Natural killer cell (primary cell): ENCODE data around the gene SYNPR. TPM values are rescaled to one million over a fixed set of nuclear protein-coding genes. Genes with fewer than 3 reads are reported as not detected.

Experiments used
- ATAC-seq, 3 donors: fragments of 150-1000 bp in 2 of 3; fragments of 200-7000 bp in 1 of 3; cut with Tn5 transposase; 1 replicate in 1 of 3; 2 replicates in 2 of 3; pipeline ENCODE4 v1.10.0; 2021; ENCODE audit warnings: mild to moderate bottlenecking in 2 of 3, moderate library complexity in 2 of 3
- DNase-seq, 2 donors: peaks; one replicate each; pipeline versions ENCODE4 v3.0.0 to v3.0.0-alpha.2; 2013 to 2021; ENCODE audit warnings: mixed read lengths in 1 of 2
- H3K27ac ChIP-seq: one replicate; pipeline ENCODE4 v1.5.1; 2013; ENCODE audit warnings: mild to moderate bottlenecking, low read length
- H3K27me3 ChIP-seq: one replicate; pipeline ENCODE4 v1.6.1; 2013; ENCODE audit warnings: low read length; ENCODE audit not compliant: control insufficient read depth, insufficient read depth
- H3K36me3 ChIP-seq: one replicate; pipeline ENCODE4 v1.6.1; 2013; ENCODE audit warnings: low read length; ENCODE audit not compliant: control insufficient read depth, insufficient read depth
- H3K4me1 ChIP-seq: one replicate; pipeline ENCODE4 v1.6.1; 2013; ENCODE audit warnings: low read length; ENCODE audit not compliant: control insufficient read depth, insufficient read depth
- H3K4me3 ChIP-seq: one replicate; pipeline ENCODE4 v1.5.1; 2013; ENCODE audit warnings: low read length
- H3K9me3 ChIP-seq: one replicate; pipeline ENCODE4 v1.6.1; 2013; ENCODE audit warnings: low read length; ENCODE audit not compliant: control insufficient read depth, insufficient read depth
- H3K27ac Mint-ChIP-seq, 2 donors: one replicate each; pipeline ENCODE4 v1.8.0; 2022; ENCODE audit warnings: mild to moderate bottlenecking in 2 of 2, mixed read lengths in 2 of 2, moderate library complexity in 1 of 2
- H3K27me3 Mint-ChIP-seq, 2 donors: one replicate each; pipeline ENCODE4 v1.8.0; 2022; ENCODE audit warnings: low read depth in 2 of 2, mixed read lengths in 2 of 2
- H3K36me3 Mint-ChIP-seq: one replicate; pipeline ENCODE4 v1.8.0; 2022; ENCODE audit warnings: mixed read lengths
- H3K4me1 Mint-ChIP-seq, 2 donors: one replicate each; pipeline ENCODE4 v1.8.0; 2022; ENCODE audit warnings: mixed read lengths in 2 of 2
- H3K4me3 Mint-ChIP-seq: one replicate; pipeline ENCODE4 v1.8.0; 2022; ENCODE audit warnings: mild to moderate bottlenecking, moderate library complexity, mixed read lengths
- H3K9me3 Mint-ChIP-seq, 2 donors: one replicate each; pipeline ENCODE4 v1.8.0; 2022; ENCODE audit warnings: mixed read lengths in 2 of 2
- WGBS: methylation state at CpG from one replicate; pipeline ENCODE4 v1.1.7; 2013; ENCODE audit warnings: missing lambda C conversion rate; ENCODE audit not compliant: insufficient coverage; 5-methylcytosine and 5-hydroxymethylcytosine counted together
- intact Hi-C: fragments of 100-400 bp; cut with micrococcal nuclease; formaldehyde crosslinking; loops from one replicate; pipeline ENCODE4 v1.14.2; 2022
- total RNA-seq, 4 donors: library from RNA; stranded (reverse); fragments of 120-200 nt in 1 of 4; gene quantifications; one replicate each; pipeline versions ENCODE4 v1.2.3 to v1.2.4, GENCODE V29; 2013 to 2022
- TF ChIP-seq, protein P1 (sequence below): fragments of 200-600 bp; IDR thresholded peaks from one replicate; pipeline ENCODE4 v1.8.0; 2022; ENCODE audit warnings: antibody characterized with exemption

Gene SYNPR
- total RNA-seq, 3 donors from 2014 or later (not counting 1 experiment from before 2014, with no cell fraction given) = not detected

DNA sequence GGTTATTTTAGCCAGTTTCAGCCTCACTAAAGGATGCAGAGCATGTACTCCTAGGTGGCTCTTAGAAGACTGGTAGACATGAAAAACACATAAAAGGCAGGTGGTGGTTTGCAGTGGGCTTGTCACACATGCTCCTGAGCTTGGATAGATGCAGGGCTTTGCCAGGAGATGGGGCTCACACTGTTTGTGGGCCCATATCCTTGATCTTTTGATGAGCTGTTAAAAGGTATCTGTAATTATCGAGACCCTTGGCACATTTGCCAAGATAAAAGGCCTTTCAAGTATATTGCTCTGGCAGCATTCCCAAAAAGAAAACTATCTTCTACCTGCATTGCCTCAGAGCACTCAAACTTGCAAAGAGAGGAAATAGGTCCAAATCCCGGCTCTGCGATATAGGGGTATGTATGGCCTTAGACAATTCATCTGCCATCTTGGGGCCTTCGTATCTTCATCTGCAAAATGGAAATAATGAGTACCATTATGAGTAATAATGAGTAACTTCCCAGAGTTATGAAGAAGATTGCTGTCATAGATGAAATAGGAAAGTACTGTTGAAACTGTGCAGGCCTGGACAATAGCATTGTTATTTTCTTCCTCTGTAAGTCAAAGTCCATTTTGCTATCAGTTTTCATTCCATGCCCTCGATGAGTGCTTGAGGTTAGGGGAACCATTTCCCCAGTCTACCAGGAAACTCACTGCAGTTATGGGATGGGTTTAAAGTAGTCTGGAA is 172.7 kb downstream of the SYNPR start:
- Mint-ChIP-seq H3K4me1 (no peaks in the 10 kb centered on the region), H3K27ac (no peak overlapping the region)
- H3K27ac ChIP-seq = no peak overlapping the region

GRCh38 chr3:63456901-63457300 is 178.8 kb downstream of the SYNPR start:
- Histone ChIP-seq H3K9me3 (no peaks in the 10 kb centered on the region), H3K27me3 (no peaks in the 10 kb centered on the region), H3K4me3 (no peak overlapping the region), H3K27ac (no peak overlapping the region), H3K36me3 (no peaks in the 10 kb centered on the region), H3K4me1 (no peaks in the 10 kb centered on the region)
- DNase-seq (no peak), ATAC-seq (no peak)
- Mint-ChIP-seq H3K27me3 (no peaks in the 10 kb centered on the region), H3K9me3 (peaks cover 0 to 6% of the 10 kb centered on the region in 2 donors), H3K4me1 (no peaks in the 10 kb centered on the region), H3K4me3 (no peak overlapping the region), H3K36me3 (no peaks in the 10 kb centered on the region), H3K27ac (no peak overlapping the region)
- WGBS = 58% methylated on average over 6 of the region's 6 CpGs
- intact Hi-C loops = no loop called here
- TF ChIP-seq, protein P1, sequence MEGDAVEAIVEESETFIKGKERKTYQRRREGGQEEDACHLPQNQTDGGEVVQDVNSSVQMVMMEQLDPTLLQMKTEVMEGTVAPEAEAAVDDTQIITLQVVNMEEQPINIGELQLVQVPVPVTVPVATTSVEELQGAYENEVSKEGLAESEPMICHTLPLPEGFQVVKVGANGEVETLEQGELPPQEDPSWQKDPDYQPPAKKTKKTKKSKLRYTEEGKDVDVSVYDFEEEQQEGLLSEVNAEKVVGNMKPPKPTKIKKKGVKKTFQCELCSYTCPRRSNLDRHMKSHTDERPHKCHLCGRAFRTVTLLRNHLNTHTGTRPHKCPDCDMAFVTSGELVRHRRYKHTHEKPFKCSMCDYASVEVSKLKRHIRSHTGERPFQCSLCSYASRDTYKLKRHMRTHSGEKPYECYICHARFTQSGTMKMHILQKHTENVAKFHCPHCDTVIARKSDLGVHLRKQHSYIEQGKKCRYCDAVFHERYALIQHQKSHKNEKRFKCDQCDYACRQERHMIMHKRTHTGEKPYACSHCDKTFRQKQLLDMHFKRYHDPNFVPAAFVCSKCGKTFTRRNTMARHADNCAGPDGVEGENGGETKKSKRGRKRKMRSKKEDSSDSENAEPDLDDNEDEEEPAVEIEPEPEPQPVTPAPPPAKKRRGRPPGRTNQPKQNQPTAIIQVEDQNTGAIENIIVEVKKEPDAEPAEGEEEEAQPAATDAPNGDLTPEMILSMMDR = no peak

More for the DNA sequence above, 172.7 kb downstream of the SYNPR start:
- TF ChIP-seq, protein P1 = no peak
- no peaks in the 10 kb centered on the region for H3K27me3 Mint-ChIP-seq
- intact Hi-C loops = no loop called here
- 80% methylated on average over 4 of the region's 5 CpGs for WGBS
- Histone ChIP-seq H3K9me3 (no peaks in the 10 kb centered on the region), H3K36me3 (no peaks in the 10 kb centered on the region), H3K4me1 (no peaks in the 10 kb centered on the region), H3K4me3 (no peak overlapping the region), H3K27me3 (no peaks in the 10 kb centered on the region)
- no peak for DNase-seq
- ATAC-seq = no peak
- peaks cover 3 to 8% of the 10 kb centered on the region in 2 donors for H3K9me3 Mint-ChIP-seq
- H3K36me3 Mint-ChIP-seq = no peaks in the 10 kb centered on the region
- no peak overlapping the region for H3K4me3 Mint-ChIP-seq

GRCh38 chr3:63458405-63458804 is 180.3 kb downstream of the SYNPR start:
- no peak overlapping the region for H3K4me3 Mint-ChIP-seq
- H3K4me3 ChIP-seq = no peak overlapping the region
- H3K27me3 ChIP-seq = no peaks in the 10 kb centered on the region
- no peaks in the 10 kb centered on the region for H3K36me3 Mint-ChIP-seq
- no peak overlapping the region for H3K27ac Mint-ChIP-seq
- H3K27ac ChIP-seq = no peak overlapping the region
- peaks cover 0 to 4% of the 10 kb centered on the region in 2 donors for H3K9me3 Mint-ChIP-seq
- H3K4me1 ChIP-seq = no peaks in the 10 kb centered on the region
- no peaks in the 10 kb centered on the region for H3K4me1 Mint-ChIP-seq
- TF ChIP-seq, protein P1 = no peak
- DNase-seq (no peak), ATAC-seq (no peak)
- no peaks in the 10 kb centered on the region for H3K9me3 ChIP-seq
- H3K36me3 ChIP-seq = no peaks in the 10 kb centered on the region
- no peaks in the 10 kb centered on the region for H3K27me3 Mint-ChIP-seq
- intact Hi-C loops = no loop called here

GRCh38 chr3:63462732-63463131 is 184.6 kb downstream of the SYNPR start:
- Mint-ChIP-seq H3K4me1 (no peaks in the 10 kb centered on the region), H3K27ac (no peak overlapping the region), H3K4me3 (no peak overlapping the region), H3K9me3 (peaks cover 7 to 8% of the 10 kb centered on the region in 2 donors), H3K36me3 (no peaks in the 10 kb centered on the region), H3K27me3 (peaks cover 0 to 2% of the 10 kb centered on the region in 2 donors)
- ATAC-seq (no peak), DNase-seq (no peak)
- no peaks in the 10 kb centered on the region for H3K36me3 ChIP-seq
- H3K27me3 ChIP-seq = no peaks in the 10 kb centered on the region
- no peak overlapping the region for H3K27ac ChIP-seq
- no peaks in the 10 kb centered on the region for H3K9me3 ChIP-seq
- intact Hi-C loops = no loop called here
- TF ChIP-seq, protein P1 = no peak
- no peaks in the 10 kb centered on the region for H3K4me1 ChIP-seq
- H3K4me3 ChIP-seq = no peak overlapping the region
